ENCODE measurements around the gene DPYSL5.

Gene DPYSL5

DNA sequence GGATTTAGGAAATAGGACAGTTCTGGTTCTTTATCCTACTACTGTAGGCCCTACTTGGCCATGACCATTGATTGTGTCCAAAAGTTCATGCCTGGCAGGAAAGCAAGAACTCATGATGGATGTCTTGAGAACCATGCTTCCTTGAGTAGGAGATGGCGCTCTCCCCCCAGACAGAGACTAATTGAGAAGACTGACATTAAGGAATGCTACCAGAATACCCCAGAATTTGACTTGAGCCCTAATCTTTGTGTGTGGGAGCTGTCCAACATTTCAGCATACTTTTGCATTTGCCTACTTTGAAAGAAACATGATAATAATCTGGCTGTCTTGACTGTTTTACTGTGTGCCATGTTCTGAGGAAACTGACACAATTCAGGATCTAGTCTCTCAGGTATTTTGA lies 145.8 kb downstream of the DPYSL5 start:
- DNase-seq (ENCODE audit: low spot score): no peak

- DNase-seq (ENCODE audit: low spot score): no peak
Observed at GRCh38 chr2:26994983-26995382, 147.1 kb downstream of the DPYSL5 start.

- DNase-seq (ENCODE audit: low spot score): no peak
Observed at GRCh38 chr2:26997394-26997793, 149.5 kb downstream of the DPYSL5 start.

DNA sequence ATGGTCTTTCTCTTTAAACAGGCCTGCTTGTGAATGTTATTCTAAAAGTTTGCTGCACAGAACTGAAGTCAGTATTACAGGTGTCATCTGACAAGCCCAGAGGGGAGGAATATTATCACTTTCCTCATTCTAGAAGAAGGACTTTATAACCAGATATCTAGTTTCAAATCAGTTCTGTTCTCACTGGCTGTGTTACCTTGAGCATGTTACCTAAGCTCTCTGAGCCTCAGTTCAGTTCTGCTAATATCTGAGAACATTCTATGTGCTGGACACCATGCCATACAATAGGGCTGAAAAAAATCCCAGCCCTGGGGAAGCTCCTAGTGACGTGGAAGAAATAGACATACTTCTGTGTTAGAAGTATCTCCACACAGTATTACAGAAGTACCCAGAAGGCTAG lies 150.4 kb downstream of the DPYSL5 start:
- no peak for DNase-seq (ENCODE audit: low spot score)

Measured in AG20443 (cell line).